NCI-H1092 treated with DMSO at 0.1 percent for 48 hours (cell line): ENCODE results near the gene DOLPP1.
"Not testable (repeated sequence)": the region's sequence is repeated elsewhere in the genome, so short reads cannot be mapped to it uniquely, and the experiment has no call there.

Source experiments
- DNase-seq: peaks from one replicate; lab custom pipeline; 2025; lab: John Stamatoyannopoulos, UW

DOLPP1 gene

DNA sequence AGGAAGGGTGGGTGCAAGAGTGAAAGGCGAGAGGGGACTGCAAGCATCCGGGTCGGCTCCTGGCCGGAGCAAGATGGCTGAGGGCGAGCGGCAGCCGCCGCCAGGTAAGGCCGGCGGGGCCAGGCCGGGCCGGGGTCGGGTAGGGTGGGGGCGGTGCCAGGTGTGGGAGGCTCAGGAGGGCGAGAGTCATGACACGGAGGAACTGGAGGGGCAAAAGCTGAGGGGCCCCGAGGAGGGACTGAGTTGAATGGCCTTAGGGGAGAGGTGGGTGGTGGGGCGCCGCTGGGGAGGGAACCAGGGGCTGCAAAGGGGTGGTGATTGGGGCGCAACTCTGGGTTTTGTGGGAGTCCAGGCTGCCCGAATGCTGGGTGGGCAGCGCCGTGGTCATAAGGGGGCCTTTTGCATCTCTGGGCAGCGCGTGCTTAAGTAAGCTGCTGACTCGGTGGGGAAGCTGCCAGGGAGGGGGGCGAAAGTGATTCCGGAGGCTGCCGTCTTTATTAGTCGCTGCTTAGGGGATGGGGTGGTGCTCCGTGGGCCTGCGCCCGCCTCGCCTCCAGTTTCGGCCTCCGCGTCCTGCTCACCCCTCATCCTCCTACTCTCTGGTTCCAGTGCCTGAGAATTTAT is 30.7 kb downstream of the DOLPP1 start:
- peak; percentile 43 for DNase-seq

DNA sequence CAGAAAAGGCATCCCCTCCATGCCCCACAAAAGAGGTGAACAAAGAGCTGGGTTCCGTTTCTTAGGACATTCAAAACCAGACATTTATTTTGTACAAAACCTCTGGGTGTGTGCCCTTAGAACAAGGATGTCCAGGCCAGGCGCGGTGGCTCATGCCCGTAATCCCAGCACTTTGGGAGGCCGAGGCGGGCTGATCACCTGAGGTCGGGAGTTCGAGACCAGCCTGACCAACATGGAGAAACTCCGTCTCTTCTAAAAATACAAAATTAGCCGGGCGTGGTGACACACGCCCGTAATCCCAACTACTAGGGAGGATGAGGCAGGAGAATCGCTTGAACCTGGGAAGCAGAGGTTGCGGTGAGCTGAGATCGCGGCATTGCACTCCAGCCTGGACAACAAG is 31.6 kb downstream of the DOLPP1 start:
- not testable (repeated sequence) for DNase-seq

DNA sequence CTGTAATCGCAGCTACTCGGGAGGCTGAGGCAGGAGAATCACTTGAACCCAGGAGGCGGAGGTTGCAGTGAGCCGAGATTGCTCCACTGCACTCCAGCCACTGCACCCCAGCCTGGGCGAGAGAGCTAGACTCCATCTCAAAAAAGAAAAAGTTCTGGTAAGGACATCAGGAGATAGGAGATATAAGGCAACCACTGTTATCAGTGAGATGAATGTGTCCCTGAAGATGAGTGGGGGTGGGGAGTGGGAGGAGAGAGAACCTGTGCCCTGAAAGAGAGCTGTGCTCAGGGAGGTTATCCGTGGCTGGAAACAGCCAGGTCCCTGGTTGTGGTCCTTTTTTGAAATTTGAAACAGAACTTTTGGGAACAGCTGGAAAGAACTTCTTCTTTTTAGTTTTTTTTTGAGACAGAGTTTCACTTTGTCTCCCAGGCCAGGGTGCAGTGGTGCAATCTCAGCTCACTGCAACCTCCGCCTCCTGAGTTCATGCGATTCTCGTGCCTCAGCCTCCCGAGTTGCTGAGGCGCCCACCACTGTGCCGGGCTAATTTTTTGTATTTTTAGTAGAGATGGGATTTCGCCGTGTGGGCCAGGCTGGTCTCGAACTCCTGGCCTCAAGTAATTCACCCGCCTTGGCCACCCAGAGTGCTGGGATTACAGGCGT is 32.9 kb downstream of the DOLPP1 start:
- DNase-seq: no peak

DNA sequence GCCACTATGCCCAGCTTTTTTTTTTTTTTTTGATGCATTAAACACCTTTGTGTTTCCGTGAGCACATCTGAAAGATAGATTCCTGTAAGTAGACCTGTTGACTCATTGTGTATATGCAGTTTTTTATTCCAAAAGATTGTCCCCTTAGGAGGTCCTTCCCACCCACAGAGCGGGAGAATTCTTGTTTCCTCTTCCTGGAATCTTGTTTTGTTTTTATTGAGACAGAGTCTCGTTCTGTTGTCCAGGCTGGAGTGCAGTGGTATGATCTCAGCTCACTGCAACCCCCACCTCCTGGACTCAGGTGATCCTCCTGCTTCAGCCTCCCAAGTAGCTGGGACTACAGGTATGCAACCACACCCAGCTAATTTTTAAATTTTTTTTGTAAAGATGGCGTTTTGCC is 37.9 kb downstream of the DOLPP1 start:
- DNase-seq: no peak

DNA sequence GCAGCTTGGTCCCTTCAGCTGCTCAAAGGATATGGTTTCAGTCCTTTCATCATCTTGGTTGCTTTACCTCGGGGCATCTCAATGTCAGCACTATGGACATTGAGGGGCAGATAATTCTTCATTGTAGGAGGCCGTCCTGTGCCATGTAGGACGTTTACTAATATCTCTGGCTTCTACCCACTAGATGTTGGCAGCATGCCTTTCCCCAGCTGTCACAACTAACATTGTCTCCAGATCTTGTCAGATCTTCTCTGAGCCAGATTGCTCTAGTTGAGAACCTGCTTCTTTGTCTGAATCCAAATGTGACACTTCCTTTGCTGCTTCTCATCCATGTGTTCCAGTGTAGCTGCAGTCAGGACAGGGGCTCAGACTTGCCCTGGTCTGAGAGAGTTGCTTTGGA is 40.6 kb downstream of the DOLPP1 start:
- no peak for DNase-seq

DNA sequence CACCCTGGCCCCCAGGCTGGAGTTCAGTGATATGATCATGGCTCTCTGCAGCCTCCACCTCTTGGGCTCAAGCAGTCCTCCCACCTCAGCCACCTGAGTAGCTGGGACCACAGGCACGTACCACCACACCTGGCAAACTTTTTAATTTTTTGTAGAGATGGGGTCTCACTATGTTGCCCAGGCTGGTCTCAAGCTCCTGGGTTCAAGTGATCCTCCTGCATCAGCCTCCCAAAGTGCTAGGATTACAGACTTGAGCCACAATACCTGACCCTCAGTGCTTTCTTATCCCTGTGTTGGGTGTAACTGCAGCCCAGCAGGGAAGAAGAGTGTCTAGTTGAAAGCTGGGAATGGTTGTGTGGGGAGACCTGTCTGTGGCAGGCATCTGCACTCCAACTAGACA is 41.2 kb downstream of the DOLPP1 start:
- DNase-seq: no peak

DNA sequence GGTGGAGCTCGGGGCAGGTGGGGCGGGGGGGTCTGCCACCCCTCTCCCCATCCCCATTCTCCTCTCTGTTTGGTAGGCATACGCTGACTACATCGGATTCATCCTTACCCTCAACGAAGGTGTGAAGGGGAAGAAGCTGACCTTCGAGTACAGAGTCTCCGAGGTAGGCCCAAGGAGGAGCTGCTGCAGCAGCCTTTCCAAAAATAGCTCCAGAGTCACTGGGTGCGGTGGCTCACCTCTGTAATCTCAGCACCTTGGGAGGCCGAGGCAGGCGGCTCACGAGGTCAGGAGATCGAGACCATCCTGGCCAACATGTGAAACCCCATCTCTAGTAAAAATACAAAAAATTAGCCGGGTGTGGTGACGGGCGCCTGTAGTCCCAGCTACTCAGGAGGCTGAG is 42.1 kb downstream of the DOLPP1 start:
- not testable (repeated sequence) for DNase-seq

DNA sequence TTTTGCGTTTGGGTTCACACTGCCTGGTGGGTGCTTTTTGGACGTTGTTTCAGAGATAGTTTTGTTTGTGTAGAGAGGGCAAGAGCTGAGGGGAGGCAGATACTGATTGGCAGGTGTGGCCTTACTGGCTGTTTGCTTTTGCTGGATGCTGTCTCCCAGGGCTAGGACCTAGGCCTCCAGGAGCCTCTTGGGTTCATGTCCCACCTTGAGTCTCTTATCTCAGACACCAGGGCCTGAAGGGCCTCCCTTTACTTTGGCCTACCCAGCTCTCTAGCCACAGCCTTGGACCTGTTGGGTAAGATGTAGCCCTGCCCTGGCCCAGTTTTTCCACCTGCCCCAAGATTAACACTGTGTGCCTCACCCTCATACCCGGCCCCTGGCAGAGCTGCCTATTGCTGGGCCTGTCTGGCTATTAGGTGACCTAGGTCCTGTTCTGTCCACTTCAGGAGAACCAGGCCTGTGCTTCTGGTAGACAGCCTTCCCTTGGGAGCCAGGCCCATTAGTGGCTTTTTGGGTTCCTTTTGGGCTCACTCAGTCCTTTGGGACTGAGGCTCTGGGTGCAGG is 43.7 kb downstream of the DOLPP1 start:
- DNase-seq: no peak

DNA sequence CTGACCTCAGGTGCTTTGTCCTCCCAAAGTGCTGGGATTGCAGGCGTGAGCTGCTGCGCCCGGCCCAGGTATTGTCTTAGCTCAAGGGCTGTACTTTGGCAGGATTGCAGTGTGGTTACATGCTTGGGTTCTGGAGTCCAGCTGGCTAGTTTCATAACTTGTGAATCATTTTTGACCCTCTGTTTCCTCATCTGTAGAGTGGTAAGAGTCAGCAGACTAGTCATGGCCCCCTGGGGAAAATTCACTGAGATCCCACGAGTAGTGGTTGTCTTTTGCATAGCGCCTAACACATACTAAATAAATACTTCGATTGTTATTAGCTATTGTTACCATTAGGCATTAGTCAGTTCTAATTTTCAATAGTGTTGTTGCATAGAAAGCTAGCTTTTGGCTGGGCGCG is 44.6 kb downstream of the DOLPP1 start:
- DNase-seq: no peak

DNA sequence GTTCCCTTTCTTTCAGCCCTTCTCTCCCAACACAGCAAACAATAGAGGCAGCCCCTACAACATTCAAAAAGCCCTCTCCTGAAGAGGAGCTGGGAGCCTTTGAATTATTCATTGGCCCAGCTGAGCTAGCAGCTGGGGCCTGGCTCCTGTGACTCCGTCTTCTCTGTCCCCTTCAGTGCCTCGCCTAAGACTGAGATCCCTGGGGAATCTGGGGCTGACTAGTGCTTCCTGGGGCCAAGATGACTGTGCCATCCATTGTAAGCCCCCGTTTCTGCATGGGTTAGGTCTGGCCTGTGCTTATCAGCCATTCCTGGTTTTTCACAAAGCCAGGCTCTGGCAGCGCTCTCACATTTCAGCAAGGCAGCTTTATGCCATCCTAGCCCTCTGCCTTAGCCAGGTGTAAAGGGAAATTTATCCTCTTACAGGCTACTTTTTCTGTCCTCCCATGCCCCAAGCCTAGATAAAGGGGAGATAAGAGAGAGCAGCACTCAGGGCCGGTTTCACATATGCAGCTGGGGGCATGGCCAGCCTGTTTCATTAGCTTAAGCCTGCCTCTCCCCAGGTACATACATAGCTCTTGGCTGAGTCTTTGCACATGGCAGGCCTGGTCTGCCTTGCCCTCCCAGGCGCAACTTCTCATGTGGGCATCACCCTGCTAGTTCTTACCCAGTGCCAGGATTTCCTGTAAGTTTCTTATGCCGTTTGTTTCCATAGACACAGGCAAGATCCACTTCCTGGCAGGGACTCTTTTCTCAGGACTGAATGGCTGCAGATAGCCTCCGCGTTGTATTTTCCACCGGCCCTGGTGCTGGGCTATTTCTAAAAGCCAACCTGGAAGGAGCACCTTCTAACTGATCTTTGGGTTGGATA is 46.1 kb downstream of the DOLPP1 start:
- no peak for DNase-seq

DNA sequence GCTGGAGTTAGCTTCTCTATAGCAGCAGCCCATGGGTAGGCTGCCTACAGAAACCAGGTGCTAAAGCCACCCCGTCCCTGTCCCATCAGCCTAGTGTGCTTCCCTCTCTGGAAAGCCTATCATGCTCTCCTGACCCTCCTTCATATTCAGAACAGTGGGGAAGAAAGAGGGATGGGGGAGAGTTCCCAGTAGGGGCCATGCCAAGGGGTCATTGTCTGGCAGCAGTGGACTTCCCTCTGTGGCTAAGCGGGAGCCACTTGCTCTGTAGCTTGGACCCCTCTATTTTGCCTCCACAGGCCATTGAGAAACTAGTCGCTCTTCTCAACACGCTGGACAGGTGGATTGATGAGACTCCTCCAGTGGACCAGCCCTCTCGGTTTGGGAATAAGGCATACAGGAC is 47.8 kb downstream of the DOLPP1 start:
- no peak for DNase-seq

DNA sequence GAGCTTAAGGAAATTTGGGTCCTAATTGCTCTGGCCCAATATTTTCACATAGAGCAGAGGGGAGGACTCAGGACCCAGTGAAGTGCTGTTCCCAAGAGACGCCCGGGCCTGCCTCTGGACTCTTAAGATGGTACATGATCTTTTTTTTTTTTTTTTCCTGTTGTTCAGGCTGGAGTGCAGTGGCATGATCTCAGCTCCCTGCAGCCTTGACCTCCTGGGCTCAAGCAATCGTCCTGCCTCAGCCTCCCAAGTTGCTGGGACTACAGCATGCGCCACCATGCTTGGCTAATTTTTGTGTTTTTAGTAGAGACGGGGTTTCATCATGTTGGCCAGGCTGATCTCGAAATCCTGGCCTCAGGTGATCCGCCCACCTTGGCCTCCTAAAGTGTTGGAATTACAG is 49.4 kb downstream of the DOLPP1 start:
- DNase-seq: not testable (repeated sequence)

DNA sequence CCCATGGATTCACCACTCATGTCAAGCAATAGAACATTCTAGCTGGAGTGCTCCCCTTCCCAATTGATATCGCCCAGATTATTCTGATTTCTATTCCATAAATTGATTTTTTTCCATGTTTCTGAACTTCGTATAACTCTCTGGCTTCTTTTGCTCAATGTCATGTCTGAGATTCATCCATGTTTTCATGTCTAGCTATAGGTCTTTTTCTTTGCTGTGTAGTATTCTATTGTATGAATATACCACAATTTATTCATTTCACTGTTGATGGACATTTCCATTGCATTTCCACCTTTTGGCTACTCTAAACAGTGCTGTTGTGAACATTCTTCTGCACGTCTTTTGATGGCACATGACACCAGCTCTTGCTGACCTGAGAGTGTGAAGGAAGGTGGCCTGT is 49.9 kb downstream of the DOLPP1 start:
- no peak for DNase-seq

DNA sequence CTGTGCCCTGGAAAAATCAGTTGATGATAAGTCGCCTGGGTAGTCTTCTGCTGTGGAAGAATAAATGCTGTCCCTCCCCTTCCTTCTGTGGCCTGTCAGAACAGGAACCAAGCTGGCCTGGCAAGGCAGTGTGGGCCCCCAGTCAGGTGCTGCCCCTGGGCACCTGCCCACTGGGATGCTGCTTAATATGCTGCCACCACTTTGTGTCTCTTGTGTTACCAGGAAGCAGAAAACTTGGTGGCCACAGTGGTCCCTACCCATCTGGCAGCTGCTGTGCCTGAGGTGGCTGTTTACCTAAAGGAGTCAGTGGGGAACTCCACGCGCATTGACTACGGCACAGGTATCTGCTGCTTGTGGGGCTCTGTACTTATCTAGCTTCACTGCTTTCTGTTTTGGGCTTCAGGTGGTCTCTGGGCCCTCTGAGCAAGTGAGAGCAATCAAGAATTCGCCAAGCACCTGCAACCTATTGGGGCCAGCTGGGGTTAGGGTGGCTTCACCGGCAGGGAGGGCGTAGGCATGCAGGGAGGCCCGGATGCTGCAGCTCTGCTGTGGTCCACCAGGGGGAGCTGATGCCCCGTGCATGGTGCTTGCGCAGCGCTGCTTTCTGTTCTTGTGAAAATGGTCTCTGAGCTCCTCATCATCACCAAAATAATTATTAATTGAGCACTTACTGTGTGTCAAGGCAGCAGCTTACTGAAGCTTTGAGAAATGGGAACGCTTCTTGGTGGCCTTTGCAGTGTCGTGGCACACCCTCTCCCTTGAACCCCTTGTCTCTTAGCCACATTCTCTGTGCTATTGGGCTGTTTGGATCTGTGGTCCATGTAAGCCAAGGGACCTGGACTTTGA is 50.6 kb downstream of the DOLPP1 start:
- peak; percentile 31 for DNase-seq

DNA sequence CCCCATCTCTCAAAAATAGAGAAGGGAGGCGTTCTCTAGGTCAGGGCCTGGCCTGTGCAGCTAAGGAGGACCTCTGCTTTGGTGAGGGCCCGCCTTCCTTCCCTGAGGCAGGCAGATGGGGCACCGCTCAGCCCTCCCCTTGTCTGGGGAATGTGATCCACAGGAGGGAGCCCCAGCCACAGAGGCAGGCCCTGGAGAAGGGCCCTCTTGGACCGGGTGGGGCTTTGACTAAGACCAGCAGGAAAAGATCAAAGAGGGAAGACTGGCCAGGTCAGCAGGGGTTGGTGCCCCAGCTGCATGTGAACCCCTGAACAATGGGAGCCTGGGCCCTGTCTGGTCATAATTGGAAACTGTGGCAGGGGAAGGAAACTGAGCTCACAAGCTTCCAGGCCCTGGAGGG is 52.2 kb downstream of the DOLPP1 start:
- DNase-seq: no peak

DNA sequence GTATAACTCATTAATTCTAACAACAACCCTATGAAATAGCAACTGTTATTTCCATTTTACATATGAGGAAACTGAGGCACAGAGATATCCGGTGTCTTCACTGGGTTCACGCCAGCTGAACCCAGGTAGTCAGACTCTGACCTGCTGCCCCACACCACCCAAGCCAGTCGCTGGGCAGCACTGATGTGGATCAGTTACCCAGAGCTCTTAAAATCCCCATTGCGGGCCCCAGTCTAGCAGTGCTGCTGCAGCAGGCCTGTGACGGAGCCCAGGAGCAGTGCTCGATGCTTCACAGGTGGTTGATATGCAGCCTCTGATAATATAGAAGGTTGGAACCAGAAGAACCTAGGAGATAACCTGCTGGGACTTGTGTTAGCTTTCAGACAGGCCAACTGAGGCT is 54.6 kb downstream of the DOLPP1 start:
- no peak for DNase-seq

DNA sequence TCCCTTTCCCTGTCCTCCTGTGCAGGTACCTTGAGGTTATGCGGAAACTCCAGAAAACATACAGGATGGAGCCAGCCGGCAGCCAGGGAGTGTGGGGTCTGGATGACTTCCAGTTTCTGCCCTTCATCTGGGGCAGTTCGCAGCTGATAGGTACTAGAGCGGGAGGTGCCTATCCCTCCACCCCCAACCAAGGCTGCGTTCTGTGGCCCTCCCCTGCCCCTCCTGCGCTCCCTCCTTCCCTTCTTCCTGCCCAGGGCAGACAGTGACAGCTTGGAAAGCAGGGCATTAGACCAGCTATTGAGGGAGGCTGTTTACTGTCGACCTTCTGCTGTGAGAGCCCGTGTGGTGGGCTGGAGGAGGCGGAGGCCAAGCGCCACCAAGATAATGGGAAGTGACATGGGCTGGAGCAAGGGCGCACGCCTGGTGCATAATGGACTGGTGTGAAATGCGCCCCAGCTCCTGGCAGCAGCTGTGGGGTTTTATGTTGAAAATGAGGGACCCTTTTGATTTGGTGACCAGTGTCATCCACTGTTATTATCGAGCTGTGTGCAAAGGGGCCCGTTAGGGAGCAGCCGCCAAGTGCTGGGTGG is 55.6 kb downstream of the DOLPP1 start:
- no peak for DNase-seq

DNA sequence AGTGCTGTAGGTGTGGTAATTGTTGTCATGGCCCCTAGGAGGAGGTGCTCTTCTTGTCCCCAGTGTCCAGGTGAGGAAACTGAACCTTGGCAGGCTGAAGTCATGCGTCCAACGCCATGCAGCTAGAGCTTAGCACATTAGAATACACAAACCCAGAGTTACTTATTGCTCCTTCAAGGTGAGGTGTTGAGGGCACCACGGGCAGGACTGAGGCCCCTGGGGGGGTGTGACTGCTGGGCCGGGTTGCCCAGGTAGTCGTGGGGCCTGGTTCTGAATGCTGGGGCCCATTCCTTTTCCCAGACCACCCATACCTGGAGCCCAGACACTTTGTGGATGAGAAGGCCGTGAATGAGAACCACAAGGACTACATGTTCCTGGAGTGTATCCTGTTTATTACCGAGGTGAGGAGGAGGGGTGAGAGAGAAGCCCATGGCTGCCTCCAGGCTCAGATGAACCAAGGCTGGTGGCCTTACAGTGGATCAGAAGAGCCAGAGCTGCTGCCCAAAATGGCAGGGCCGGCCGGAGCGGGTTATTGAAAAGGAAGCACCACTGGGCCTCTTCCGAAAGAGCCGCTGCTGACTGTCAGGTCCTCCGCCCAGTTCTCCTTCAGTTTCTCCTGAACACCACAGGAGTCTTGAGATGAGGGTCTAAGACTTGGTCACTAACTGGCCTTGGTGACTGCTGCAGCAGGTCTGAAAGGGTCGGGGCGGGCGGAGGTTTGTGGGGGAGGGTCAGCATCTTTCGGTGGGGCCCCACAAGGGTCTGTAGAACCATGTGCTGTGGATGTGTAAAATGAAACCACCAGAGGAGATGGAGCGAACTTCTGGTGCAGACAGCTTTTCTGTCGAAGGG is 56.6 kb downstream of the DOLPP1 start:
- no peak for DNase-seq

DNA sequence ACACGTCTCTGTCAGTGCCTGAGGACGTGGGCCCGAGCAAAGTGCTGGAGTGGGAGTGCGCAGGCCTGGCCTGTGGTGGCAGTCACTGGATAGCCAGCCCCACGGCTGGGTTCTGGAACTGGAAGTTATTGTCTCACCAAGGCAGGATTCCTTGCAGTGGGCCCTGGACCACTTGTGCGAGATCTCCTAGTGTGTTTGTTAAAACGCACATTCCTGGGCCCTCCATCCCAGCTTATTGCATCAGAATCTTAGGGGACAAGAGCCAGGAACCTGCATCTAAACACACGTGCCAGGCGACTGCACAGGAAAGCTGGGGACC is 57.2 kb downstream of the DOLPP1 start:
- no peak for DNase-seq

DNA sequence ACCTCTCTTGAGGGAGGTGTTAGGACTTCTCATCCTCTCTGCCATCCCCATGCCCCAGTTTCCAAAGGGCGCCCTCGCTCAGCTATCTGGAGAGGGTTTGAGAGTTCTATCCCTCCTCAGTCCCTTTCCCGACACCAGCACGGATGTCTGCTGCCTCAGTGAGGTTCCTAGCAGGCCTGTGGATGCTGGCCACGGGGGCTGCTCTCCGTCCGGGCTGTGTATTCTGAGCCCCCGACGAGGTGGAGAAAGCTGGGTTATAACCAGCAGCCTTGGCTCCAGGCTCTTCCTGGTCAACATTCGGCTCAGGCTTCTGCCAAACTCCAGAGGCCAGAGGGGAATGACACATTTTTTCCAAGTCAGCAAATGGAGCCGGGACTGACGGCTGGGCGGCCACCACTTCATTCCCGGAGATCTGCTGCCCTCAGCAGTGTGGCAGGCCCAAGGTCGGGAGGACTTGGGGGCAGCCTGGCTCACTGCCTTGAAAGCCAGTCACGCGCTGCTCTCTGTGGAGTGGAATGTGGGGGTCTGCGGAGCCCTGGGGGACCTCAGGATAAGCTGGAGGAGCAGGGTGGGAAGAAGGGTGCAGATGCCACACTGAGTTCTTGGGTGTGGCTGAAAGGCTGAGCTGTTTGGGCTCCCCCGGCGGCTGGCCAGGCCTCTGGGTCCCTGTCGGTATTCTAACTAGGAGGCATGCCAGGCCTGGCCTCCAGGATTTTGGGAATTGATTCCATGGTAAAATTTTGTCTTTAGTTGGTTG is 57.7 kb downstream of the DOLPP1 start:
- no peak for DNase-seq
